Activated gamma-delta T cell treated with anti-CD3 and anti-CD28 coated beads, Interleukin-2, amount 50 U/mL, for 16 hours (primary cell): Measurements from ENCODE around the gene ITGB1BP2.
"Not testable (repeated sequence)": the region's sequence is repeated elsewhere in the genome, so short reads cannot be mapped to it uniquely, and the experiment has no call there.

ENCODE experiments used
- DNase-seq: peaks from one replicate; pipeline ENCODE4 v3.0.0-alpha.2; 2020; ENCODE audit warnings: low read depth

The ITGB1BP2 gene

DNA sequence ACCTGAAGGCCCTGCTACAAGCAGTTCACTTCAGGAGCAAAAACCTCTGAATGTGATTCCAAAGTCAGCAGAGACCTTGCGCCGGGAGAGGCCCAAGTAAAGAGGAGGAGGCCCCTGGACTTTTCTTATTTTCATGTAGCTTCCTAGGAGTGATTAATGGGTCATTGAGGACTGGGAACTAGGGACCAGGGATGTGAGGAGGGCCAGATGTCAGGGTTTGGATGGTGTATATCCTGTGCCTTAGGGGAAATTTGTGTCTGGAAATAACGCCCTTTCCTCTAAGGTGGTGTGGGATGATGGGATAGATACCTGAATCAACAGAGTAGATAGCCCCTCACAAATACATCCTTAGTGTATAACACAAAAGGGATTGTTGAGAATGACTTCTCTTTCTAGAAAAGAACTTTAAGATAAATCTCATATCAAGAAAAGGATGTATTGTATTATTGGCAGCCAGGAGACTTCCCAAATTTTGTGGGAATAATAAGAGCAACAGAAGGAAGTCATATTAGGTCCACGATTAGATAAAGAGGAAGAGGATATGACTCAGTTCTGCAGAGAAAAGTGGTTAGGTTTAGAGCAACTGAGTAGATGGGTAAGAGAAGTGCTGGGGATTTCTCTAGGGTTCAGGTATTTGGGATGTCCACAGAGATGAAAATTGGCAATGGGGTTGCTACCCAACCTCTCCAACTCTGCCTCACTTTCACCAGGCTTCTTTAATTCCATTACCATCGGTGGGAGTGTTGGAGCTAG lies 1.1 kb downstream of the ITGB1BP2 start:
- no peak for DNase-seq

DNA sequence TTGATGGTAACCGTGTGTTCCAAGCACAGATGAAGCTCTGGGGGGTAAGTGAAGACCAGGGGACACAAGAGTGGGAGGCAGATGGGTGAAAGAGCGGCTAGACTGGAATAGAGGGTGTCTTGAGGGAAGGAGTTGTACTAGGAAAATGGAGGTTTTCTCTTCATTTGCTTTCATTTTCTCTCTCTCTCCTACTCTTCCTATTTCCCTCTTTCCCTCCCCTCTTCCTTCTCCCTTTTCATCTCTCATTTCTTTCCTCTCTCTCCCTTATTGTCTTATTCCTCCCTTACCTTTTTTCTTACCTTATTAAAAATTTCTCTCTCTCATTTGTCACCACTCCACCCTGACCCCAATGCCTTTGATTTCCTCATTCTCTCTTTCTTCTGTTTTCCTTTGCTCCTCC lies 3.0 kb downstream of the ITGB1BP2 start:
- DNase-seq = no peak

DNA sequence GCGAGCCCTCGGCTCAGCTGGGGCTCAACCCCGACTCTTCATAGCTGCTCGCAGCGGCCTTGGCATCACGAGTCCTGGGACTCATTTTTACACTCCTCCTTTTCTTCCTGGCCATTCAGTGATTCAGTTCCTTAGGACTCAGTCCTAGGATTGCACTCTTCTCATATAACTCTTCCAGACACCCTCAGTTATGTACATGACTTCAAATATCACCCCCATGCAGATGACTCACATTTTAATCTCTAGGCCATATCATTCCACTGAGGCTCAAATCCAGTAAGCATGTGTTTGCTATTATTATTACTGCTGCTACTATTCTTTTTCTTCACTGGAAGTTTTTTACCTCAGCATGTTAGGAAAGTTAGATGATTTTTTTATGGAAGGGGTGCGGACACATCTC lies 14.4 kb downstream of the ITGB1BP2 start:
- DNase-seq = no peak

DNA sequence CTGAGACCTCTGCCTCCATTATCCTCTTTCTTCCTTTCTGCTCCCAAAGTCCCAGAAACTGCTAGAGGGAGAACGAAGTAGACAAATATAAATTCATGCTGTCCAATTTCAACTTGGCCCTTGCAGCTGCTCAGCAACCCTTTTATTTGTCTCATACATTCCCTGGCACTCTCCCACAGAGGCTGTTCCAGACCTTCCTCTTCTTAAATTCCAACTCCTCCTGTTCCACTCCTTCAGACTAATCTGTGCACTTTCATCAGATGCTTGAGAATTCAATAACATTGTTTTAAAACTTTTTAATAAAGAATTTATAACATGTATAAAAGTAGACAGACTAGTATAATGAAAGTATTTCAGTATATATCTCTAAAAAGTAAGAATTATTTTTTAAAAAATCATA lies 15.4 kb downstream of the ITGB1BP2 start:
- DNase-seq = not testable (repeated sequence)

DNA sequence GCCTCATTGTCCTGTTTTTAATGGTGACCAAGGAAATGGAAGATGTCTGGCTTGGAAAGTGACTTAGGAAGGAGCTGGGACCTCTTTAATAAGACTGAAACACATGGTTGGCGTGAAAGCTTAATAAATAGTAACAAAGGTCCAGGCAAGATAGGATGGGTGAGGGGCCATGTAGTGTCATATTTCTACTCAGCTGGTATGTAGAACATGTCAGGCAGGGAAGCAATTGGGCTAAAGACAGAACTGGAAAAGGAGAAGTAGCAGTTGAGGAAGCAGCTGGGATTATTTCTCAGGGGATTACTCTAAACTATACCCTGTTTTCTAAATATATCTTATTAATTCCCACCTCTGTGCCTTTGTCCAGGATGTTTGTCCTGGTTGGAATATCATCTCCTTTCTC lies 18.6 kb downstream of the ITGB1BP2 start:
- DNase-seq = no peak

DNA sequence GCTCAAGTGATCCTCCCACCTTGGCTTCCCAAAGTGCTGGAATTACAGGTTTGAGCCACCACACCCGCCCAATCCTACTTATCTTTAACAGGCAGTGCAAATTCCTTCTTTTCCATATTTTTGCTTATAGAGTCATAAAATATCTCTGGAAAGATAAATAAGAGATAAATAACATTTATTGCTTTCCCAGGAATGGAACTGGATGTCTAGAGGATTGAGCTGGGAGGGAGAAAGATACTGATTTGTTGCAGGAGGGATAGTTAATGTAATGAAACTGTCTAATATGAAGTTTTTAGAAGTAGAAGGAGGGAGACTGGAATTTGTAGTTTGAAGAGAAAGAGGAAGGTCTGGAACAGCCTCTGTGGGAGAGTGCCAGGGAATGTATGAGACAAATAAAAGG lies 20.2 kb downstream of the ITGB1BP2 start:
- DNase-seq = no peak

DNA sequence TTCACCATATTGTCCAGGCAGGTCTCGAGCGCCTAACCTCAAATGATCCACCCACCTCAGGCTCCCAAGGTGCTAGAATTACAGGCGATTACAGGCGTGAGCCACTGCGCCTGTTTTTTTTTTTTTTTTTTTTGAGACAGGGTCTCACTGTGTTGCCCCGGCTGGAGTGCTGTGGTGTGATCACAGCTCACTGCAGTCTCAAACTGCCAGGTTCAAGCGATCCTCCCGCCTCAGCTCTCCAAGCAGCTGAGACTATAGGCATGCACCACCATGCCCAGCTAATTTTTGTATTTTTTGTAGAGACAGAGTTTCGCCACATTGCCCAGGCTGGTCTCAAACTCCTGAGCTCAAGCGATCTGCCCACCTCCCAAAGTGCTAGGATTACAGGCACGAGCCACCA lies 22.9 kb downstream of the ITGB1BP2 start:
- DNase-seq = not testable (repeated sequence)

DNA sequence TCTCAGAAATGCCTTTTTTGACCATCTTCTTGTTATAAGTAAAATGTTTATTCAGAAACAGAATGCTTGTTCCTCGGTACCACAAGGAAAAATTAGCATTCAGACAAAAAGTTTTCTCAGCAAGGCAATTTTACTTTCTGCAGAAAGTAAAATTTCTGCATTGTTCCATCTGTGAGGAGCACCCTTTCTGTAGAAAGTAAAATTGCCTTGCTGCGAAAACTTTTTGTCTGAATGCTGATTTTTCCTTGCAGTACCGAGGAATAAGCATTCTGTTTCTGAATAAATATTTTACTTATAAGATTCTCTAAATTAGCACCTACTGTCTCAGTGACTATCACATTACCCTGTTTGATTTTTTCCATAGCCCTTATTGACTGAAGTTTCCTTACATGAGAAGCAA lies 24.8 kb downstream of the ITGB1BP2 start:
- no peak for DNase-seq

DNA sequence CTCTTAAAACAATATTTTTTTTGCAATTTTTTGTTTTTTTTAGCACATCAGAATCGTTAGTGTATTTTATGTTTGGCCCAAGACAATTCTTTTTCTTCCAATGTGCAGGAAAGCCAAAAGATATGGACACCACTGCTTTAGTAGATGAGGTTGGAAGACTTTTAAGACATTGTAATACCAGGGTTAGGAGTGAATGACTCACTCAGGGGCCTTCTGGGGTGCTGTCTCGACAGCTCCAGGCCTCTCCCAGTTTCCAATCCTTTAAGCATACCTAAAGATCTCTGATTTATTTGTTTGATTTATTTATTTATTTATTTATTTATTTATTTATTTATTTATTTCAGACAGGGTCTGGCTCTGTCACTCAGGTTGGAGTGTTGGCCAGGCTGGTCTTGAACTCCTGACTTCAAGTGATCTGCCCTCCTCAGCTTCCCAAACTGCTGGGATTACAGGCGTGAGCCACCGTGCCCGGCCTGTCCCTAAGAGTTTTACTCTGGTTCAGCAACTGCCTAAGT lies 47.7 kb downstream of the ITGB1BP2 start:
- not testable (repeated sequence) for DNase-seq

DNA sequence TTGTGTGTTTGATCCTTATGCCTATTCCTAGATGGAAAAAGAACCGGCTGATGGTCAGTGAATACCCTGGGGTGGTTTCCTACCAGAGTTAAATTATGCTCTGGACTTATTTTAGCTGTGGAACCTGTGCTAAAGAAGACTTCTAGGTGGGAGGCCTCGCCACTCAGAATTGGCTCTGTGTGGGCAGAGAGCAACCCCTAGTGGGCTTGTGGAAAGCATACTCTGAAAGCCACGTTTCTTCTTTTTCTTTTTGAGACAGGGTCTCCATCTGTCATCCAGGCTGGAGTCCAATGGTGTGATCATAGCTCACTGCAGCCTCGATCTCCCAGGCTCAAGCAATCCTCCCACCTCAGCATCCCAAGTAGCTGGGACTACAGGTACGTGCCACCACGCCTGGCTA lies 48.3 kb downstream of the ITGB1BP2 start:
- not testable (repeated sequence) for DNase-seq

DNA sequence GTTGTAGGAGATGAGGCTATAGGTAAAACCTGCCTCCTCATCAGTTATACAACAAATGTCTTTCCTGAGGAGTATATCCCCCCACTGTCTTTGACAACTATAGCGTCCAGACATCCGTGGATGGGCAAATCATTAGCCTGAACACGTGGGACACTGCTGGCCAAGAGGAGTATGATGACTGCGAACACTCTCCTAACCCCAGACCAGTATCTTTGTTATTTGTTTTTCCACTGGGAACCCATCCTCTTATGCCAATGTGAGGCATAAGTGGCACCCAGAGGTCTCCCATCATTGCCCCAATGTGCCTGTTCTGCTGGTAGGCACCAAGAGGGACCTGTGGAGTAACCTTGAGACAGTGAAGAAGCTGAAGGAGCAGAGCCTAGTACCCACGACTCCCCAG lies 50.9 kb downstream of the ITGB1BP2 start:
- DNase-seq = not testable (repeated sequence)
